DMS 273 treated with DMSO at 0.1 percent for 48 hours (cell line): ENCODE measurements around the gene SLC66A2.

Experiments used
- DNase-seq: peaks from one replicate; lab custom pipeline; 2025; lab: John Stamatoyannopoulos, UW

The SLC66A2 gene

DNA sequence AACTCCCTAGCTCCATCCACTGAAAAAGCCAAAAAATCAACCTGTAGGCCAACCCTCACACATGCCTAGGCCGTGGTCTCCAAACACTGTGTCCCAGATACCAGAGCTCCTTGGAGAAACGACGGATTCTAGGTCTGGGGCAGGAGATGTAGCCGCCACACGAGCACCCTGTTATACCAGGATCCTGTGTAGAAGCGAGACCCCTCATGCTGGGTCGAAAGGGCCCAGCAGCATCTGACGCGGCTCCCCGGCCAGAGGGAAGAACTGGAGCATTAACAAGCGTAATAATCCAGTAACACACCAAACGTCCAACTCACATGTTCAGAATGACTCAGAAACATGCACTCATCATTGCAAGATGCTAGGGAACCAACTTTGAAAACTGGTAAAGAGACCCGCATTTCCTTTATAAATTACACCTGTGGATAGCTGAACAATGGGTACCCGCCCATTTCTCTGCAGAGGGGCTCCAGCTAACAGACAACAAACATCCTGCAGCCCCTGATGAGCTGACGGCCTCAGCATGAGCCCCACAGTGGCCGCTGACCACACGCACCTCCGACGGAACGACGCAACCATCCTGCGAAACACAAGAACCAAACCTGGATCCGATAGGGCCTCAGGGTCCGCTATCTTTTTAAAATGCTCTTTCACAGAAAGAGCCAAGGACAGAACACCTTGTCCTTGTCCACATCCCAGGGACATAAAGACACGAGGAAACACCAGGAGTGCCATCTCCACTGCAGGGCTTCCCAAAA is 14.2 kb downstream of the SLC66A2 start:
- no peak for DNase-seq

GRCh38 chr18:79936641-79937040 is 14.8 kb downstream of the SLC66A2 start:
- no peak for DNase-seq

DNA sequence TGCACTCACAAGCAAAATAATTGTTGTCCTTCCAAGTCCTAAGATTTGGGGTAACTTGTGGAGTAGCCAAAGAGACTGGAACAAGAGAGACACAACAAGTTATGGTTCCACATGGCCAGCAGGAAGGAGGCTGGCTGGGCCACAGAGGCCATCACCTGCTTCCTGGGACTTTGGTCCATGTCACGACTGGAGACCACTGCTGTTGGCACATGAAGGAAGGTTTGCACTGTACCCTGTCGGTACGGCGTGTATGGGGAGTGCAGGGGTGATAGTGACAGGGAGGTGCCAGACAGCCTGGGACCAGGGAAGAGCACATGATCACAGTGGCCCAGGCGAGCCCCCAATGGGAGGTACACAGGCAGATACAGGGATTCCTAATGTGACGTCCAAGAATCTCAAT is 15.5 kb downstream of the SLC66A2 start:
- no peak for DNase-seq

- no peak for DNase-seq
These were observed 16.0 kb downstream of the SLC66A2 start for GRCh38 chr18:79935499-79935898.

DNA sequence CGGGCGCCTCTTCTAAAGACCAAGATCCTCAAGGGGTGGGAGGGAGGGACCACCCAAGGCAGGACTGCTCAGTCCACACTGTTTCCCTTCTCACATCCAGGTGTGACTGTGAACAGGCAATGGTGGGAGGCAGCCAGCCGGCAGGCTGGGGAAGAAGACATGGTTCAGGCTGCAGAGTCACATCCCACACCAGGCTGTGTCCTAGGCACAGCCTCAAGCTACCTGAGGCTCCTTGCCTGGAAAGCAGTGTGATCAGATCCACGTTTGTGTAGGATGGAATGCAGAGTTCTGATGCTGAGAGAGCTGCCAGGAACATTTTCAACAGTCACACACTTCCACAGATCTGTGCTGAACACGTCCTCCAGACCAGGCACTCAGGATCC is 16.4 kb downstream of the SLC66A2 start:
- DNase-seq = no peak

GRCh38 chr18:79934311-79935097 is 16.9 kb downstream of the SLC66A2 start:
- no peak for DNase-seq

GRCh38 chr18:79933765-79934164 is 17.7 kb downstream of the SLC66A2 start:
- no peak for DNase-seq

GRCh38 chr18:79932907-79933306 is 18.5 kb downstream of the SLC66A2 start:
- no peak for DNase-seq

DNA sequence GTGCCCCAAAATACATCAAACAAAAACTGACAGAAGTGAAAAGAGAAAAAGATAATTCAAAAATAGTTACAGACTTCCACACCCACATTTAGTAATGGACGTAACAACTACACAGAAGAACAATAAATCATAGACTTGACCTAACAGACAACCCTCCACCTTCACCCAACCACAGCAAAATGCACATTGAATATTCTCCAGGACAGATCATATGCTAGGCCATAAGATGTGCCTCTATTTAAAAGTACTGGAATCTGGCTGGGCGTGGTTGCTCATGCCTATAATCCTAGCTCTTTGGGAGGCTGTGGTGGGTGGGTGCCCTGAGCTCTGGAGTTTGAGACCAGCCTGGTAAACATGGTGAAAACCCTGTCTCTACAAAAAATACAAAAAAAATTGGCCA is 20.0 kb downstream of the SLC66A2 start:
- DNase-seq = no peak

GRCh38 chr18:79930020-79930642 is 21.3 kb downstream of the SLC66A2 start:
- DNase-seq = no peak

- DNase-seq = no peak
These were observed 22.9 kb downstream of the SLC66A2 start for GRCh38 chr18:79928563-79928960.

DNA sequence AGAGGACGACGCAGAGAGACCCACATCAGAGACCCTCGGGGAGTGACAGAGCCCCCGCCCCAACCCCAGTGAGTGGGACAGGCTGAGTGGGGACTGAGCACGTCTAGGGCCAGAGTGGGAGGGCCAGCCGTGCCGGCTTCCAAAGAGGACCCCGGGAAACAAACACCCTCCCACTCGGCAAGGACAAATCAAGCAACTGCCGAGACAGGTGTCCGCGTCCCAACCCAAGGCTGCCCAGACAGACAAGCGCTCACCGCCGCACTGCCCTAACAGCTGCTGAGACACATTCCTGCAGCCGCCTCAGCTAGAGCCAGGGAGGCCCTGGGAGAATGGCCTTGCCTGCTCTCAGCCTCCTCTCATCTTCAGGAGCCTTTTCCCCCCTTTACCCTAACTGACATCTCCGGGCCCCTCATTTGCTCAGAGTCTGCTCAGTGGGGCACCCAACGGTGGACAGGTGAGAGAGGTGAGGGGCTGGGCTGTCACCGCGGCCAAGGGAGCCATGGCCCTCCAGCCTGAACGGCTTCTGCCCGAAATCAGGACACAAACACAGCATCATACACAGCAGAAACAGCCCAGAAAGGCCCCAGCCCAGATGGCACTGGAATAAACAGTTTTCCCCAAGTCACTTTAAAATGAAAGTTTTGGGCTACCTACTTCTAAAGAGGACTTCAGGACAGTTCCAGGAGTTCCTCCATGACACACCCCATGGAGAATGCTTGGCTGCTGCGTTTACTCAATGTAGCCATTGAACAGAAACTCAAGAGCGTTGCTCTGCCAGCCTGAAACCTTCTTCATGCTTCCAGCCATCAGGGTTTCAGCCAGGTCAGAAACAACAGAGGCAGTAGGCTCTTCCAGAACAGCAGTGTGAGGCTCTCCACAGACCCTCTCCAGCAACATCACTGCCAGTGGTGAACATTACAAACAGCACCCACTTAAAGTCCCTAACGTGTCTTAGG is 23.6 kb downstream of the SLC66A2 start:
- DNase-seq = no peak

- no peak for DNase-seq
These were observed 24.5 kb downstream of the SLC66A2 start for GRCh38 chr18:79926715-79927606.

DNA sequence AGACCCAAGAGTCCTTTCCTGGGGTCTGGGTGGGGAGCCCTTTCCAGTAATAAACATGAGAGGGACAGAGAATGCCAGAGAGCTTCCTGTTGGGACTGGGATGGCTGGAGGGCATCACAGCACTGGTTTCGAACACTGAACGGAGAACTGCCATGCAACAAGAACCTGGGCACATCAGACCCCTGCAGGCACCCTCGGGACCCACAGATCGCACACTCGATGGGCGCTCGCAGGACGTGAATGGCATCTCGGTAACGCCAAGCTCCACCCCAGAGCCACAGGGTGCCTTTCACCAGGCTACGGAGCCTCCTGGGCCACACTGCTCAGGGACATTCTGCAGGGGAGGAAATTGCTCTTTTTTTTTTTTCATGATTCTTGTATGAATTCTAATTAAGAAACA is 25.1 kb downstream of the SLC66A2 start:
- no peak for DNase-seq

- peak; percentile 75 for DNase-seq
These were observed 26.4 kb downstream of the SLC66A2 start for GRCh38 chr18:79924814-79925731.

GRCh38 chr18:79923896-79924585 is 27.4 kb downstream of the SLC66A2 start:
- DNase-seq = no peak

DNA sequence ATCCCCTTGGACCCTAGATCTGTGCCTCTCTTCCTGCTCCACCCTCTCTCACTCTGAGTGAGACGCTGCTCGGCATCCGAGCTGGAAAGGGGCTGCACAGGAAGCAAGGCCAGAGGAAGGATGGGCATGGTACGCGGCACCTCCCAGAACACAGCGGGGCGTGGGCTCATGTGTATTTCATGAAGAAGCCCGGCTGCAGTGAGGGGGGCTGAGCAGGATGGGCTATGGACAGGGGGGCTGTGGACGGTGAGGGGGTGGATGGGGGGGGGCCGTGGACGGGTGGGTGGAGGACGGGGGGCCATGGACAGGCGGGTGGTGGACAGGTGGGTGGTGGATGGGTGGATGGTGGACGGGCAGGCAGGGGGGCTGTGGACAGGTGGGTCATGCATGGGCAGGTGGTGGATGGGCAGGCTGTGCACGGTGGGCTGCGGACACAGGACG is 28.5 kb downstream of the SLC66A2 start:
- no peak for DNase-seq

GRCh38 chr18:79921984-79922965 is 29.2 kb downstream of the SLC66A2 start:
- DNase-seq = no peak
